Neural crest cell (in vitro differentiated cells): ENCODE results near the gene HES5. TPM values are rescaled to one million over a fixed set of nuclear protein-coding genes. Genes with fewer than 3 reads are reported as not detected.

Source experiments
- DNase-seq: peaks from one replicate; pipeline ENCODE4 v3.0.0; 2021; ENCODE audit warnings: low read depth, mixed read lengths, low spot score
- H3K27ac Mint-ChIP-seq: one replicate; pipeline ENCODE4 v1.8.0; 2021; ENCODE audit warnings: mild to moderate bottlenecking, mixed read lengths; ENCODE audit not compliant: unreplicated experiment
- H3K27me3 Mint-ChIP-seq: 2 replicates; pipeline ENCODE4 v1.8.0; 2021; ENCODE audit warnings: low read depth, mild to moderate bottlenecking, mixed read lengths
- H3K36me3 Mint-ChIP-seq: 2 replicates; pipeline ENCODE4 v1.8.0; 2021; ENCODE audit warnings: low read depth, mild to moderate bottlenecking, mixed read lengths
- H3K4me1 Mint-ChIP-seq: 2 replicates; pipeline ENCODE4 v1.8.0; 2021; ENCODE audit warnings: mixed read lengths
- H3K4me3 Mint-ChIP-seq: one replicate; pipeline ENCODE4 v1.8.0; 2021; ENCODE audit warnings: mild to moderate bottlenecking, mixed read lengths
- H3K9me3 Mint-ChIP-seq: 2 replicates; pipeline ENCODE4 v1.8.0; 2021; ENCODE audit warnings: mixed read lengths
- total RNA-seq: library from RNA; stranded (reverse); gene quantifications from 2 replicates; pipeline ENCODE4 v1.2.1, GENCODE V29; 2021
- TF ChIP-seq, protein P1 (sequence below): fragments of 200-600 bp; sonication (generic); conservative IDR thresholded peaks from 2 replicates; pipeline ENCODE4 v1.5.0; 2021; ENCODE audit warnings: antibody characterized with exemption, mild to moderate bottlenecking

HES5 gene
- total RNA-seq, 1 donor from 2014 or later = 92.2 TPM

DNA sequence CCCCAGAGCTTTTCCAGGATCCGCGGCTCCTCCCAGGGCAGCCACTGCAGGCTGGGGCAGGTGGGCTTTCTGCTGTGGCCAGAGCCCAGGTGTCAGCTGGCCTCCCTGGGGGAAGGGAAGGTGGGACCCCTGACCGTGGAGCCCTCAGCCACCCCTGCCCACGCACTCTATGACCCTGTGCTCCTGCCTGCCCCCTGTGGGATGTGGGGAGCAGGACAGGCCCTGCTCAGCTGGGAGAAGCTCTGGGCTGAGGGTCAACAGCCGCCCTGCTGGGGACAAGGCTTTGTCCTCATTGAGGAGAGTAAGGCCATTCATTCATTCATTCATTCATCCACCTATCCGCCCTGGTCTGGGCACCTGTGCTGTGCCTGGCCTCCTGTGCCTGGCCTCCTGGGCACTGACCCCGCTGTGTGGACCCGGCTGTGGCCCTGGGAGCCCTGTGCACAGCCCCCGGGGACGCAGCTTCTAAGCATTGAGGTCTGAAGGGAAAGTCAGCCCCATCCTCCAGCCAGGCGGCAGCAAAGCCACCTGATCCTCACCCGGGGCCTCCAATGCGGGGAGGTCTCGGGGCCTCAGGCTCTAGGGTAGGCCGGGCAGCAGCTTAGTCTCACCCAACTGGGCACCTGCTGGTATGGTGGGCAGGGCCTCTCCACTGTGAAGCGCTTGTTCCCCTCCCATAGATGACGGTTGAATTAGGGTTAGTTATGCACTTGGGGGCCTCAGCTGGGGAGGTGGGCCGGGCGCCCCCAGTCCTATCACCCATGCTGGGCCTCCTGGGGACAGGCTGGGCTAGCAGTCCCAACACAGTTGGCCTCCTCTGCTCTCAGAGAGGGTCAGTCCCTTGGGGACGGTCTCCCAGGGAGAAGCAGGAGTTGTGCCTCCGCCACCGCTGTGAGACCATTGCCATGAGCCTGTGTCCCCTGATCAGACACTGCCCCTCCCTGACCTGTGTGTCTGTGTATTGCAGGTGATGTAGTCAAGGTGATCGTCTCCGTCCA, 32.1 kb upstream of the HES5 start:
- Mint-ChIP-seq H3K27me3 (no peaks in the 10 kb centered on the region), H3K4me3 (no peak overlapping the region), H3K36me3 (no peaks in the 10 kb centered on the region), H3K4me1 (peaks cover 4% of the 10 kb centered on the region), H3K9me3 (no peaks in the 10 kb centered on the region), H3K27ac (no peak overlapping the region)
- no peak for DNase-seq
- TF ChIP-seq, protein P1, sequence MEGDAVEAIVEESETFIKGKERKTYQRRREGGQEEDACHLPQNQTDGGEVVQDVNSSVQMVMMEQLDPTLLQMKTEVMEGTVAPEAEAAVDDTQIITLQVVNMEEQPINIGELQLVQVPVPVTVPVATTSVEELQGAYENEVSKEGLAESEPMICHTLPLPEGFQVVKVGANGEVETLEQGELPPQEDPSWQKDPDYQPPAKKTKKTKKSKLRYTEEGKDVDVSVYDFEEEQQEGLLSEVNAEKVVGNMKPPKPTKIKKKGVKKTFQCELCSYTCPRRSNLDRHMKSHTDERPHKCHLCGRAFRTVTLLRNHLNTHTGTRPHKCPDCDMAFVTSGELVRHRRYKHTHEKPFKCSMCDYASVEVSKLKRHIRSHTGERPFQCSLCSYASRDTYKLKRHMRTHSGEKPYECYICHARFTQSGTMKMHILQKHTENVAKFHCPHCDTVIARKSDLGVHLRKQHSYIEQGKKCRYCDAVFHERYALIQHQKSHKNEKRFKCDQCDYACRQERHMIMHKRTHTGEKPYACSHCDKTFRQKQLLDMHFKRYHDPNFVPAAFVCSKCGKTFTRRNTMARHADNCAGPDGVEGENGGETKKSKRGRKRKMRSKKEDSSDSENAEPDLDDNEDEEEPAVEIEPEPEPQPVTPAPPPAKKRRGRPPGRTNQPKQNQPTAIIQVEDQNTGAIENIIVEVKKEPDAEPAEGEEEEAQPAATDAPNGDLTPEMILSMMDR = peak; percentile 31

DNA sequence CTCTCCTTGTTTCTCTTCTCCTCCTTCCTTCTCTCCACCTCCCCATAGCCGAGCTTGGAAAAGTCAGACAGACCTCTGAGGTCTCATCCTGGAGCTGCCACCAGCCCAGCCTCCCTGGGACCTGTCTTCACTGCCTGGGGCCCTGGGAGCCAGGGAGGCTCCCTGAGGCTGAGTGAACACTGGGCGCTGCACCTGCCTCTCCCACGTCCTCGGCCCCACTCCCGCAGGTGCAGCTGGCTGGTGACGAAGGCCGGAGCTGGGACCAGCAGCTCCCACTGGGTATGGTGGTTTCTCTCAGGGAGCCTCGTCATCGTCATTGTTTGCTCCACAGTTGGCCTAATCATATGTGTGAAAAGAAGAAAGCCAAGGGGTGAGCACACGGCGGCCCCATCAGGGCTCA, 31.4 kb upstream of the HES5 start:
- H3K4me3 Mint-ChIP-seq = no peak overlapping the region
- no peaks in the 10 kb centered on the region for H3K9me3 Mint-ChIP-seq
- no peak for DNase-seq
- no peaks in the 10 kb centered on the region for H3K36me3 Mint-ChIP-seq
- H3K27me3 Mint-ChIP-seq = no peaks in the 10 kb centered on the region
- H3K4me1 Mint-ChIP-seq = peaks cover 6% of the 10 kb centered on the region
- TF ChIP-seq, protein P1 = no peak
- no peak overlapping the region for H3K27ac Mint-ChIP-seq

DNA sequence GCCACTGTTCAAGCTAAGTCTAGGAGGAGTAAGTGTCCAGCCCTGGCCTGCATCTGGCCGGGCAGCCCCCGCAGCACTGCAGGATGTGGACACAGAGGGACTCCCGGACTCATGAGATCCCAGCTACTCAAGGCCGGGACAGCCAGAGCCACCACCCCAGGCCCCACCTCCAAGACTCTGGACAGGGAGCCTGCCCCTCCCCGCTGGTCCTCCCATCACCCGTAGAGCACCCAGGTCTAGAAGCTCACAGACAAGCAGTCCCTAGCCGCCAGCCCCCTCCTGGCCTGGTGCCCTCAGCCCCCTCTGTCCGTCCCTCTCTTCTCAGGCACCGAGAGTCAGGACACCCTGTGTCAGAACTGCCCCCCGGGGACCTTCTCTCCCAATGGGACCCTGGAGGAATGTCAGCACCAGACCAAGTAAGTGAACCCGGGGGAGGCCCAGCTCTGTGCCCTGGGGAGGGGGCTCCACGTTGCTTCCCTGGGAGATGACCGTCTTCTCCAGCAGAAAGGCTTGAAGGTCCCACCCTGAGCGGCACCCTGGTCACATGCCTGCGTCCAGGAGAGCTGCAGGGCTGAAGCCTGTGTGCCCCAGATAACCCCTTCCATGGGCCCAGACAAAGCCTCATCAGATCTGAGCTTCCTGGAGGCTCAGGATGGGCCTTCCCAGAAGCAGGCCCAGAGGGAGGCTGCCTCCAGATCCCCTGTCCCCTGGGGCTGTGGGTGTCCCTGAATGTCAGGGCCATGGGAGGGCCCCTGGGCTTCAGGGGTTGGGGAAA, 30.4 kb upstream of the HES5 start:
- H3K4me1 Mint-ChIP-seq = peaks cover 8% of the 10 kb centered on the region
- H3K27me3 Mint-ChIP-seq = no peaks in the 10 kb centered on the region
- no peak overlapping the region for H3K4me3 Mint-ChIP-seq
- H3K36me3 Mint-ChIP-seq = no peaks in the 10 kb centered on the region
- no peak for DNase-seq
- no peaks in the 10 kb centered on the region for H3K9me3 Mint-ChIP-seq
- TF ChIP-seq, protein P1 = no peak
- no peak overlapping the region for H3K27ac Mint-ChIP-seq

DNA sequence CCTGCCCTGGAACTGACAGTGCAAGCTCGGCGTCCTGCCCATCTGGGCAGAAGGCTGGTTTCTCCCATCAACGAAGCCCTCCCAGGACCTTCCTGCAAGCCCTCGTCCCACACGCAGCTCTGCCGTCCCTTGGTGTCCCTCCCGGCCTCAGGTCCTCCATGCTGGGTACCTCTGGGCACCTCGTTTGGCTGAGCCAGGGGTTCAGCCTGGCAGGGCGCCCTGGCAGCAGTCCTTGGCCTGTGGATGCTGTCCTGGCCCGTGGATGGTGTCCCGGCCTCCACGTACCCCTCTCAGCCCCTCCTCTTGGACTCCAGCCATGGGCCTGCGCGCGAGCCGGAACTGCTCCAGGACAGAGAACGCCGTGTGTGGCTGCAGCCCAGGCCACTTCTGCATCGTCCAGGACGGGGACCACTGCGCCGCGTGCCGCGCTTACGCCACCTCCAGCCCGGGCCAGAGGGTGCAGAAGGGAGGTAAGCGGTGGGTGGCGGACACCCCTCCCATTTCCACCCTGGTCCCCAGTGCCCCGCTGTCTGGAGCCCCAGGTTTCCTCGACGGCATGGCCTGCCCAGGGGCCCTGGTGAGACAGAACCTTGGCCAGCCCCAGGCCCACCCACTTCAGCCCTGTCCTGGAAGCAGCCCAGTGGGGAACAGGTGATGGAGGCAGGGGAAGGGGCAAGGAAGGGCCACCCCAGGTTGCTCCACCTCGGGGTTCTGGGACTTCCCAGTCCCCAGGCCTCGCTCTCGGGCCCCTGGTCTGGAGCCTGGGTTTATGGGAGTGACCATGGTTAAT, 29.6 kb upstream of the HES5 start:
- TF ChIP-seq, protein P1 = no peak
- no peaks in the 10 kb centered on the region for H3K36me3 Mint-ChIP-seq
- H3K27ac Mint-ChIP-seq = no peak overlapping the region
- no peak for DNase-seq
- no peak overlapping the region for H3K4me3 Mint-ChIP-seq
- no peaks in the 10 kb centered on the region for H3K27me3 Mint-ChIP-seq
- H3K9me3 Mint-ChIP-seq = no peaks in the 10 kb centered on the region
- H3K4me1 Mint-ChIP-seq = peaks cover 8% of the 10 kb centered on the region

DNA sequence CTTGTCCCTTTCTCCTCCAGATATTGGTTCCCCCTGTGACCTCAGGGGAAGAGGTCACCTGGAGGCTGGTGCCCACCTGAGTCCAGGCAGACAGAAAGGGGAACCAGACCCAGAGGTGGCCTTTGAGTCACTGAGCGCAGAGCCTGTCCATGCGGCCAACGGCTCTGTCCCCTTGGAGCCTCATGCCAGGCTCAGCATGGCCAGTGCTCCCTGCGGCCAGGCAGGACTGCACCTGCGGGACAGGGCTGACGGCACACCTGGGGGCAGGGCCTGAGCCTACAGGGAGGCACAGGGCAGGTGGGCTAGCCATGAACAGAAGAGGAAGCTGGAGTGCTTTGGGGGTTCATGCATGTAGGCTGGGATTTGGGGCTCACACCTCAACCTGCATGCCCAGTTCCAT, 28.8 kb upstream of the HES5 start:
- no peaks in the 10 kb centered on the region for H3K9me3 Mint-ChIP-seq
- H3K27me3 Mint-ChIP-seq = no peaks in the 10 kb centered on the region
- H3K4me1 Mint-ChIP-seq = peaks cover 8% of the 10 kb centered on the region
- DNase-seq = no peak
- H3K4me3 Mint-ChIP-seq = no peak overlapping the region
- TF ChIP-seq, protein P1 = no peak
- H3K27ac Mint-ChIP-seq = no peak overlapping the region
- H3K36me3 Mint-ChIP-seq = no peaks in the 10 kb centered on the region
